Colonic mucosa (tissue), 4 donors: Measurements from ENCODE around the gene RLBP1. TPM values are rescaled to one million over a fixed set of nuclear protein-coding genes. Genes with fewer than 3 reads are reported as not detected.

Experiments used
- DNase-seq: peaks from one replicate; pipeline ENCODE4 v3.0.0-alpha.2; 2020
- H3K27ac ChIP-seq: fragments of 200-600 bp; one replicate; pipeline ENCODE4 v1.8.0; 2021
- H3K27me3 ChIP-seq: fragments of 200-600 bp; one replicate; pipeline ENCODE4 v1.8.0; 2021
- H3K36me3 ChIP-seq: fragments of 200-600 bp; one replicate; pipeline ENCODE4 v1.8.0; 2021
- H3K4me1 ChIP-seq: fragments of 200-600 bp; one replicate; pipeline ENCODE4 v1.8.0; 2021; ENCODE audit warnings: mild to moderate bottlenecking
- H3K4me3 ChIP-seq: fragments of 200-600 bp; one replicate; pipeline ENCODE4 v1.8.0; 2021
- H3K9ac ChIP-seq, 2 donors: one replicate each; pipeline ENCODE4 v1.7.0; 2013; ENCODE audit warnings: control low read depth in 2 of 2, low read depth in 2 of 2, low read length in 2 of 2
- H3K9me3 ChIP-seq: fragments of 200-600 bp; one replicate; pipeline ENCODE4 v1.8.0; 2021
- intact Hi-C: fragments of 100-400 bp; cut with DNase I; formaldehyde crosslinking; loops from one replicate; pipeline ENCODE4 v1.14.1; 2022
- total RNA-seq, 2 donors: library from RNA; stranded (reverse); fragmentation: NEBNext Ultra II Directional in 1 of 2; extraction: Animal tissue kit (Norgen Biotek cat#: 25700) in 1 of 2; gene quantifications; one replicate each; pipeline ENCODE4 v1.2.1, GENCODE V29; 2021
- TF ChIP-seq, protein P1 (sequence below): fragments of 200-600 bp; IDR thresholded peaks from one replicate; pipeline ENCODE4 v1.8.0; 2022; ENCODE audit warnings: antibody characterized with exemption, mild to moderate bottlenecking
- donor health status: healthy.
- donor health status: DM: no; HTN: no; CAD: no.
- donor health status: DM: no; HTN: no; CAD: no.

Gene RLBP1
- total RNA-seq, 2 donors from 2014 or later = not detected

DNA sequence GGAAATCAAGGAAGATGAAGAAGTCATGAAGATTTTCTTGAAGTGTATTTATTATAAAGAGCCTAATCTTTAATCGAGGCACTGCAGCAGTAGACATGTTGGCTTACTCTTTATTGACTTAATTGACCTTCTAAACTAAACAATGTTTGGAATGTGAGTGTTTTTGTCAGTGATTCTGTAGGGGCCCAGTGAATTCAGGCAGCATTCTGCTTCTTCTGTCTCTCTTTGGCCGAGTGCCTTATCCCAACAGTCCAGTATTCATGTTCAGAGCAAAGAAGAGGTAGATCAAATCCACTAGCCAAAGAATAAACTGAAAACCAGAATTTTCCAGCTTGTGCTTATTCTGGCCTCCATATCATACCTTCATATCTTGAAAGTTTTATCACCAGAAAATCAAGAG is 55.7 kb downstream of the RLBP1 start:
- no peak for DNase-seq
- no peak overlapping the region for H3K27ac ChIP-seq
- intact Hi-C loops = no loop called here
- peaks cover 5% of the 10 kb centered on the region for H3K4me1 ChIP-seq
- no peaks in the 10 kb centered on the region for H3K9me3 ChIP-seq
- H3K36me3 ChIP-seq = no peaks in the 10 kb centered on the region
- H3K9ac ChIP-seq = no peak overlapping the region
- H3K4me3 ChIP-seq = no peak overlapping the region
- H3K27me3 ChIP-seq = no peaks in the 10 kb centered on the region
- TF ChIP-seq, protein P1, sequence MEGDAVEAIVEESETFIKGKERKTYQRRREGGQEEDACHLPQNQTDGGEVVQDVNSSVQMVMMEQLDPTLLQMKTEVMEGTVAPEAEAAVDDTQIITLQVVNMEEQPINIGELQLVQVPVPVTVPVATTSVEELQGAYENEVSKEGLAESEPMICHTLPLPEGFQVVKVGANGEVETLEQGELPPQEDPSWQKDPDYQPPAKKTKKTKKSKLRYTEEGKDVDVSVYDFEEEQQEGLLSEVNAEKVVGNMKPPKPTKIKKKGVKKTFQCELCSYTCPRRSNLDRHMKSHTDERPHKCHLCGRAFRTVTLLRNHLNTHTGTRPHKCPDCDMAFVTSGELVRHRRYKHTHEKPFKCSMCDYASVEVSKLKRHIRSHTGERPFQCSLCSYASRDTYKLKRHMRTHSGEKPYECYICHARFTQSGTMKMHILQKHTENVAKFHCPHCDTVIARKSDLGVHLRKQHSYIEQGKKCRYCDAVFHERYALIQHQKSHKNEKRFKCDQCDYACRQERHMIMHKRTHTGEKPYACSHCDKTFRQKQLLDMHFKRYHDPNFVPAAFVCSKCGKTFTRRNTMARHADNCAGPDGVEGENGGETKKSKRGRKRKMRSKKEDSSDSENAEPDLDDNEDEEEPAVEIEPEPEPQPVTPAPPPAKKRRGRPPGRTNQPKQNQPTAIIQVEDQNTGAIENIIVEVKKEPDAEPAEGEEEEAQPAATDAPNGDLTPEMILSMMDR = no peak

DNA sequence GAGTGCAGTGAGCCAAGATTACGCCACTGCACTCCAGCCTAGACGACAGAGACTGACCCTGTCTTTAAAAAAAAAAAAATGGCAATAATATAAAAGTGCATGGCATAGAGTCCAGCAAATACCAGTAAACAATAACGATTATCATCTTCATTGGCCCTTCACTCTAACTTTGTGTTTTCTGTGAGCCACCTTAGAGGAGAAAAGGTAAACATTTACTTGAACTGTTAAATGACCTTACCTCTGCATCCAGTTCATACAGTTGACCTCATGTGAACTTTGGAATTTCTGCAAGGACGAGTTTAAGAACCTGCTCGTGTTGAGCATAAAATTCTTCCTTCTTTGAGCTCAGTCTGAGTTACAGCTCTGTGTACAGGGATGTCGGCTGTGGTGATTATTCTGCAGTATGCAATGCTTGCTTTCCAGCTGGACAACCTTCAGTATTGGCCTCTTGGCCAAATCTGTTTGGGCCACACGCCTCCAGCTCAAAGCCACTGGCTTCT is 56.6 kb downstream of the RLBP1 start:
- Histone ChIP-seq H3K36me3 (no peaks in the 10 kb centered on the region), H3K27me3 (no peaks in the 10 kb centered on the region), H3K9me3 (no peaks in the 10 kb centered on the region), H3K4me1 (peaks cover 5% of the 10 kb centered on the region), H3K9ac (no peak overlapping the region), H3K4me3 (no peak overlapping the region), H3K27ac (no peak overlapping the region)
- TF ChIP-seq, protein P1 = no peak
- DNase-seq = no peak
- intact Hi-C loops = no loop called here

DNA sequence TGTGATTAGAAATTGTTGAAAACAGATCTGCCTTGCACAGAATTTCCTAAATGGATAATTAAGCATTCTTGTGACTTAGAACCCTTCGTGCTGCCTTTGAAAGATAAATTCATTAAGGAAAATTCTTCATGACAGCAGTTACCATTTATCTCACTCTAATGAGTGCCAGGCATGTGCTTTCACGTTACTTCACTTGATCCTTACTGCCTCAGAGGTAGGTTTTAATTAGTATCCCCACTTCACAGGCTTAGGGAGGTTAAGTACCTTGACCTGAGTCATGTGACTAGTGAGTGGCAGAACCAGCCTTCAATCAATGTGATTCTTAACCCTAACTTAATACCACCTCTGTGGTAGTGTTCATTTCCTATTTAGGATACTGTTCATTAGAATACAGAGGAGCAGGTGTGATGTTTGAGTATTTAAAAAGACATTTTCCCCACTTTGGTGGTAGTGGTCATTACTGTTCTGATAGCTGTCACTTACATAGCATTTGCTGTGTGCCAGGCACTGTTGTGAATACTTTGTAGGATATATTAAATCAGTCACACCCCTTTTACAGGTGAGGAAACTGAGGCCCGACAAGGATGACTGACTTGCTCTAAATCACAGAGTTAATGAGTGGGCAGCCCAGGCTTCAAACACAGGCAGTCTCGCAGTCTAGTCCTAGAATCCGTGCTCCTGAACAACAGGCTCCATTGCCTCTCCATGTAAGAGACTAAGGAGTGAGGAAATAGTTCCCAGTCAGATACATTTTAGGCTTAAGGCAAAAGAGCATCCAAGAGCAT is 57.9 kb downstream of the RLBP1 start:
- Histone ChIP-seq H3K4me1 (peaks cover 5% of the 10 kb centered on the region), H3K9ac (no peak overlapping the region), H3K27ac (no peak overlapping the region), H3K27me3 (no peaks in the 10 kb centered on the region), H3K4me3 (no peak overlapping the region), H3K9me3 (no peaks in the 10 kb centered on the region), H3K36me3 (no peaks in the 10 kb centered on the region)
- intact Hi-C loops = no loop called here
- no peak for DNase-seq
- TF ChIP-seq, protein P1 = no peak

DNA sequence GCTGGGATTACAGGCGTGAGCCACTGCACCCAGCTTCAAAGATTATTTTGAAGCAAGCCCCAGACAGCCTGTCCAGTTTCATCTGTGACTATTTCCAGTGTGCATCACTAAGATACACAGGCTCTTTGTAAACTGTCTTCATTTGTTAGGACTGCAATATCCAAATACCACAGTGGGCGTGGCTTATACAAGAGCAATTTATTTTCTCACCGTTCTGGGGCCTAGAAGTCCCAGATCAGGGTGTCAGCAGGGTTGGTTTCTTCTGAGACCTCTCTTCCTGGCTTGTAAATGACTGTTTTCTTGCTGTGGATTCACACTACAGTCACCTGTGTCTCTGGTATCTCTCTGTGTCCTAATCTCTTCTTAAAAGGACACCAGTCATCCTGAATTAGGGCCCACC is 59.7 kb downstream of the RLBP1 start:
- intact Hi-C loops = no loop called here
- no peak overlapping the region for H3K4me3 ChIP-seq
- H3K36me3 ChIP-seq = no peaks in the 10 kb centered on the region
- no peak overlapping the region for H3K27ac ChIP-seq
- no peak for DNase-seq
- no peaks in the 10 kb centered on the region for H3K27me3 ChIP-seq
- TF ChIP-seq, protein P1 = no peak
- H3K9ac ChIP-seq = no peak overlapping the region
- no peaks in the 10 kb centered on the region for H3K9me3 ChIP-seq
- no peaks in the 10 kb centered on the region for H3K4me1 ChIP-seq

Other genes with a start within 250 kb of the RLBP1 start
- gene ABHD2, start 133.1 kb downstream of the RLBP1 start, total RNA-seq = 10 to 100 TPM; 71.5 to 86.7 TPM
- gene FANCI, start 22.4 kb upstream of the RLBP1 start, total RNA-seq = 10 to 100 TPM; 19.9 to 76.9 TPM
- 10 to 100 TPM; 70.8 to 86.8 TPM for gene POLG, start 113.2 kb upstream of the RLBP1 start, total RNA-seq